Stimulated activated CD4-positive, alpha-beta T cell treated with anti-CD3 and anti-CD28 coated beads, Interleukin-1b, Interleukin-23, amount 100 ng/mL, for 1 hour (primary cell): ENCODE measurements around the gene FEZF2.

Experiments
- DNase-seq, 2 donors: peaks; one replicate each; pipeline ENCODE4 v3.0.0-alpha.2; 2020; ENCODE audit warnings: low read depth in 2 of 2

FEZF2 gene

GRCh38 chr3:62372621-62373041 is 719 bp downstream of the FEZF2 start:
- DNase-seq, result no peak

DNA sequence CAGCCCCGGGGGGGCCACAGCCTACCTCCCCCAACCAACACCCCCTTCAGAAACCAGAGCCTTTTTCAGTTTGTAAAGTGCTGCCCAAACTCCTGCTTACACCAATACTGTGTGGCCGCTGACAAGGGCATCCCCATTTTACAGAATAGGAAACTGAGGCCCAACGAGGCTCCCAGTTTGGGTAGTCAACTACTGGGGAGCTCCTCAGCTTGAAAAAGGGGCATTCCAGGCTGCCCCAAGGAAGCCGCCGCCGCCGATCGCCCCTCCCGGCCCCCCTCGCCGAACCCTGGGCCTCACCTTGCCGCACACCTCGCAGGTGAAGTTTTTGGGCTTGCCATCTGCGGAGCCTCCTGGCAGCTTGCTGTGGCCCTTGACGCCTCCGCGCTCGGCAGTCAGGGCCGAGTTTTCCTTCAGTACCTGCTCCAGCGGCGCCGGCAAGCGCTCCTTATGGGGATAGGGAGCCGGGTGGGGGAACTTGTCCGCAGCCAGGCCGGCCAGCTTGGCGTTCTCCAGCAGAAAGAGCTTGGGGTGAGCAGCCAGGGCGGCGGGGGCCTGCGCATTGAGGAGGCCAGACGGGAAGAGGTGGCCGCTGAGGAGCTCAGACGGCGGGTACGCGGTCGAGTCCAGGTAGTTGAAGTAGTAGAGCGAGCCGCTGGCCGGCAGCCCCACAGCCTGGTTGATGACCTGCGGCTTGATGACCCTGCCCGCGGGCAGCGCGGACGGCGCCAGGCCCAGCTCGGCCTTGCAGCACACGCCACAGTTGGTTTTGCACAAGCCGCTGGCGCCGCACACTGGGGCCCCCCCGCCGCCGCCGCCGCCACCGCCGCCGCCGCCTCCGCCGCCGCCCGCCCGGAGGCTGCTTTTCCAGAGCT is 1.4 kb downstream of the FEZF2 start:
- DNase-seq, result no peak

- DNase-seq, result no peak
Observed at GRCh38 chr3:62370858-62371719, 2.3 kb downstream of the FEZF2 start.

DNA sequence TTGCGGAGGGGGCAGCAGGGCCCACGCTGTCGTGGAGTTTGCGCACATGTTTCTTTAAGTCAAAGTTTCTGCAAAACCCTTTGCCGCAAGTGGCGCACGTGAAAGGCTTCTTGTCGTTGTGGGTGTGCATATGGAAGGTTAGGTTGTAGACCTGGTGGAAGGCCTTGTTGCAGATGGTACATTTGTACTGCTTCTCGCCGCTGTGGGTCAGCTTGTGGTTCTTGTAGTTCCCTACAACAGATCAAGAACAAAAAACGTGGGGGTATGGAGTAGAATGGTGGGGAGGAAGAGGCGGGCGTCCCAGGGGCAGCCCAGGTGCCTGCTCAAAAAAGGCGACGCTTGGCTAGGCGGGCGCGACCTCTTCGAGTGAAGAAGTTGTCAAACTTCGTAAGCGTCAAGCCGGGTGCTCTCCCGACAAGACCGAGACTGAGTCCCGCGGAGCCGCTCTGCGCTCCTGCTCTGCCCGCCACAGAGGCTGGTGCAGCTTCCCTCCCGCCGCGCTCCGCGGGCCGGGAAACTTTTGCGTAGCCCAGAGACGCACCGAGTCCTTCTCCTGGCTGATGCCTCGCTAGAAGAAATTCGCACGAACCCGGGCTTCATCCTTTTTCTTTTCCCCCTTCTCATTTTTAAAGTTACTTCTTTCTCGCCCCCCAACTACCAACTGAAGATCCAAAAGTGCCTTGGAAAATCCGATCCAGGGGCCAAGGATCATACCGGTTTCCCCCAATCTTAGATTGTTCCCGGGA is 3.1 kb downstream of the FEZF2 start:
- no peak for DNase-seq

DNA sequence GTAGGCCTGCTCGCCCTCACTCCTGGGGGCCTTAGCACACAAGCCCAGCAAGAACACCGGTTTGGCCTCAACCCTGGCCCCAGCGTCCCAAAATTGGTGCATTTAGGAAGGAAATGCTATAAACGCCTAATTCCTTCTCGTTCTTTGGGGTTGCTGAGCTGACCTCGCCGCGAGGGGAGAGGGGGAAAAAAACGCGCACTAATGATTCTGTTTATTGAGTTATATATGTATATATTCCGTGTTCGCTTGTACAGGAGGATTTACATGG is 3.9 kb downstream of the FEZF2 start:
- DNase-seq, result no peak

DNA sequence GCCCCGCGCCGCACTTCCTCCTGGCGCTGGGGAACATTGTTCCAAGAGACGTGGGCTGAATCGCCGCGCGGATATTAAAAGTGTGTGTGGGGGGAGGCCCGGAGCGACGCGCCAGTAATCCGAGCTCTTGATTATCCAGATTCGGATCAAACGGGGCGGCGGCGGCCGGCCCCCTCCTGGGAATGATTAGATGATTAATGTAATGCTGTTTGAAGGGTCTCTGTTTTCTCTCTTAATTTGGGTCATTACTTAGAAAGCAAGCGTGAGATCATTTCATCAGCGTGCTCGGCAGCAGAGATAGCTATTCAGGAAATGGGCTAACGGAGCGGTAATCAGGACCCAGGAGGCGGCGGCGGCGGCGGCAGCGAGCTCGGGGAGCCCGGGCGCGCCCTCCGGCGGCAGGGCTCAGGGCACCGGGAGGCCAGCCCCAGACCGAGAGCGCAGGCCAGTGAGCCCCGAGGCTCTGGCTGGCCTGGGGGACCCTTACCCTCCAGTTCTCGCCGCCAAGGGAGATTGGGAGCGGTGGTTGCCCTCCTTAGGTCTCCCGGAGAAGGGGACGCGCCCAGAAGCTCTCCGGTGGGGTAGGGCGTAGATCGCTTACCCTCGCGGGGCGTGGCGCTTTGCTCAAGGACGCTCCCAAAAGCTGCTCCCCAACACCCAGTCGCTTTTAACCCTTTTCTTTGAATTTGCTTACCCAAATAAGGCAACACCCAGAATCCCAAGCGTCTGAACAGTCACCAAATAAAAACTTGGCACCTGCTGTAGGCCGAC is 4.5 kb downstream of the FEZF2 start:
- DNase-seq, result no peak

- DNase-seq, result no peak
Observed at GRCh38 chr3:62368290-62368704, 5.1 kb downstream of the FEZF2 start.

- DNase-seq, result no peak
Observed at GRCh38 chr3:62367763-62368195, 5.6 kb downstream of the FEZF2 start.

DNA sequence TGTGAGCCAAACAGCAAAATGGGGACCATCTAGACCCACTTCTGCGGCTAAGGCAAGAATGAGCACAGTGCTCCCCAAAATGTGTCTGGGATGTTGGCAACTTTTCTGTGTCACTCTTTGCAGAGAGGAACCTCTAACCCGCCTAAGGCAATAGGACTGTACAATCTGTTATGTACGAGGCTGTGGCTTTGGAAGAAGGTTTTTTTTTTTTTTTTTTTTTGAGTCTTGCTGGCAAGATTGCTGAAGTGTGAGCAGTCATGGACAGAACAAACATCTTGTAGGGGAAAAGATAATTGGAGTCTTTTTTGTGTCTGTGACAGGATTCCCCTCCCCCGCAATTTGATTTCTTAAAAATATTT is 7.2 kb downstream of the FEZF2 start:
- no peak for DNase-seq

GRCh38 chr3:62365391-62366125 is 7.8 kb downstream of the FEZF2 start:
- no peak for DNase-seq

GRCh38 chr3:62364191-62364590 is 9.2 kb downstream of the FEZF2 start:
- DNase-seq, result no peak

DNA sequence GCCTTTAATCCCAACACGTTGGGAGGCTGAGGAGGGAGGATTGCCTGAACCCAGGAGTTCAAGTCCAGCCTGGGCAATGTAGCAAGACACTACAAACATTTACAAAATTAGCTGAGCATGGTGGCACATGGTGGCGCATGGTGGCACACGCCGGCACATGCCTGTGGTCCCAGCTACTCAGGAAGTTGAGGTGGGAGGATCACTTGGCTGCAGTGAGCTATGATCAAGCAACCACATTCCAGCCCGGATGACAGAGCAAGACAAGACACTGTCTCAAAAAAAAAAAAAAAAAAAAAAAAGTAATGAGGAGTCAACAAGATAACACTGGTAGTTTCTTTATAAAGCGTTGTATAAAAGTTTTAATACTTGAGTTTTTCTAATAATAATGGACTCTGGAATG is 10.1 kb downstream of the FEZF2 start:
- no peak for DNase-seq

DNA sequence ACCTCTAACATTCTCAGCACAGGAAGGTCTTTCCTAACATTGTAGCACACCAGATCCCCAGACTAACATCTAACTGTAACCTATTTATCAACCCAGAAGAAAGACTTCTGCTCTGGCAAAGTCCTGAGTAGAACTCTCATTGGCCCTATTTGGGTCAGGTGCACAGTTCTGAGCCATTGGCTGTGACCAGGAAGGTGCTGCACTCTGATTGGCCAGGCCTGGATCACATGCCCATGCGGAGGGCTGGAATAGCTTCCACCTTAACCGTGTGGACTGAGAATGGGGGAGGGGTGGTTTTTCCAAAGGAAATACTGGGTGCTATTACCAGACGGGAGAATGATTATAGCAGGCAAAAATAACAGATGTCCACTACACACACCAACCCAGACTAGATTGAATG is 11.5 kb downstream of the FEZF2 start:
- DNase-seq, result no peak

DNA sequence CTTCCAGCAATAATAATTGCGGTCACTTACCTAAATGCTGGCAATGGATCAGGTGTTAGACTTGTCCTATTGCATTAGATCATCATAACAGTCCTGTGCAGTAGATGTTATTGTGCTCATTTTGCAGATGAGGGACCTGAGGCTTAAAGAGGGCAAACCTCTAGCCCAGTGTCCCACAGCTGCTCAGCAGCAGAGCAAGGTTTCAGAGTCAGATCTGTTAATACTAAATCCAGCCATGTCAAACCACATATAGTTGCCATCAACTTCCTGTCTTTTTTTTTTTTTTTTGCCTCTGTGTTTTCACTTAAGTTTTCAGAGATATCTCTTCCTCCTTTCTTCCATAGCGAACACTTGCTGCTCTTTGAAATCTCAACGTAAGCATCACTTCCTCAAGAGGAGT is 12.1 kb downstream of the FEZF2 start:
- DNase-seq, result no peak

- DNase-seq, result no peak
Observed at GRCh38 chr3:62359531-62359930, 13.8 kb downstream of the FEZF2 start.

DNA sequence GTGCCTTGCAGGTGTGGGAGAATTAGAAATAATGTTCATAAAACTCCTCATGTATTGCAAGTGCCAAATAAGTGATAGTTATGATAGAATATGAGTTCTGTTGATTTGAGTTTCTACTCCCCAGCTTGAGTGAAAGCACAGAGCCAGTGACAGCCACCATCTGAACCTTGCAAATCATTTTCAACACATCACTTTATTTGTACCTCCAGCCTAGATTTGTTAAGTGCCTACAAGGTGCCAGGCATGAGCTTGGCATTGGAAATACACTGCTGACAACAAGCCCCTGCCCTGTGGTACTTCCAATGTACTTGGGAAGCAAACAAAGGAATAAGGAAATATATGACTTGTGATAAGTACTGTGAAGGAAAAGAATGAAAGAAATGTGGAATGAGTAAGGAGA is 17.0 kb downstream of the FEZF2 start:
- DNase-seq, result no peak

GRCh38 chr3:62355703-62356102 is 17.6 kb downstream of the FEZF2 start:
- no peak for DNase-seq

- no peak for DNase-seq
Observed at GRCh38 chr3:62343755-62344154, 29.6 kb downstream of the FEZF2 start.

DNA sequence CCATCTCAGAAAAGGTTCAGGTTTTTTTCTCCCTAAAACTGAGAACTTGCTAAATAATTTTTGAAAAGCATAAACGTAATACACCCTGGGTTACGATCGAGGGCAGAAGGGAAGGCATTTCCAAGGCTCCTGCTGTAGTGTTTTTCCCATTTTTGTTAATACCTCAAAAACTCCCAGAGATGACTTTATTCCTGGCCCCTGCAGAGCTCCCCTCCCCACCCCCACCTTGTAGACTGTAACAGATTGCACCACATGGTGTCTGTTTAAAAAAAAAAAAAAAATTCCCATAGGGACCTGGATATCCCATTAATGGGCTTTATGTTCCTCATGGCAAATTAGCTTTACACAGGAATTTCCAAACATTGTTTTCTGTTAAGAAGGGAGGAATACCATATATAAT is 38.2 kb downstream of the FEZF2 start:
- no peak for DNase-seq

DNA sequence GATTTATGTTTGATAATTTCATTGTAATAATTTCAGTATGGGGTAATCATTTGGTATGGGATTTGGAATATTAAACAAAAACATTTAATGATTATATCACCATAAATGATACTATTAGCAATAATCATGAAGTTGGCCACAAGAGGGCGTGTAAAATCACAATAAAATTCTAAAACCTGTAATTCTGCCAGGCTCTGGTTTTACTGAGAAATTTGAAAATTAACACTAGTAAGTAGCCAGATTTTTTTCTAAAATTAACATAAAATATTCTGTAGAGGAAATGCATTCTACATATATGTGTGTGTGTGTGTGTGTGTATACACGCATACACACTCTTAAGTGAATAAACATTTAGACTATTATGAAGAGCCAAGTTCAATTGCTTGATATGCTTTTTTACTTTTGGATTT is 40.5 kb downstream of the FEZF2 start:
- no peak for DNase-seq

DNA sequence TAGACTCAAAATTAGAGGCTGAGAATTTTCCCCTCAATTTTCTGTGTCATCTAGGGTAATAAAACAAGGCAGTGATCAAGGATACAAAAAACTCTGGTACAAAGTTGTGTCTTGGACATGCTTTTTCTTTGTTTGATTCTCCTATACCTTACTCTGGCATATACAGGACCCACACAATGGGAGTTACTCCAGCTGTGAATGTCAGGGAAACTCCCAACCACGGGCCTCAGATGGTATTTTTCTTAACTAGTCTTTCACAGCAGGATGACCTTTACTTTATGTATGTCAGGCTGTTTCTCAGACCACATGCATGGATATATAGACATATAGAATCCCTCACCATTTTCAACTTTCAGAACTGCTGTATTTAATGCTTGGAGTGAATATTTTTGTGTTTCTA is 41.3 kb downstream of the FEZF2 start:
- no peak for DNase-seq
